Measurements from ENCODE around the gene PNMA5. TPM values are rescaled to one million over a fixed set of nuclear protein-coding genes. Genes with fewer than 3 reads are reported as not detected.
"Not testable (repeated sequence)": the region's sequence is repeated elsewhere in the genome, so short reads cannot be mapped to it uniquely, and the experiment has no call there.

The PNMA5 gene
- total RNA-seq (2012; rRNA removed) = not detected in 2 replicates

- Histone ChIP-seq H3K9ac (ENCODE audit: low read depth, low read length) (no peak within 1 kb of the TSS), H3K4me1 (ENCODE audit: control insufficient read depth, insufficient read depth, low read length) (no peaks in the 10 kb centered on the region), H3K36me3 (ENCODE audit: insufficient read depth, low read length) (no peaks in the 10 kb centered on the region), H3K9me3 (replicated peaks; ENCODE audit: low read length) (peaks cover 2% of the 10 kb centered on the region), H3K4me3 (ENCODE audit: low read length) (no peak within 1 kb of the TSS), H3K27me3 (ENCODE audit: control insufficient read depth, insufficient read depth, low read length) (no peaks in the 10 kb centered on the region), H3K4me2 (ENCODE audit: low read length) (no peak within 1 kb of the TSS)
Measured at GRCh38 chrX:152993933-152994332, at the start of gene PNMA5. TSS of gene PNMA5 (minus strand) at chrX:152994116. CDS start at chrX:152991598, 2,518 bp downstream.

DNA sequence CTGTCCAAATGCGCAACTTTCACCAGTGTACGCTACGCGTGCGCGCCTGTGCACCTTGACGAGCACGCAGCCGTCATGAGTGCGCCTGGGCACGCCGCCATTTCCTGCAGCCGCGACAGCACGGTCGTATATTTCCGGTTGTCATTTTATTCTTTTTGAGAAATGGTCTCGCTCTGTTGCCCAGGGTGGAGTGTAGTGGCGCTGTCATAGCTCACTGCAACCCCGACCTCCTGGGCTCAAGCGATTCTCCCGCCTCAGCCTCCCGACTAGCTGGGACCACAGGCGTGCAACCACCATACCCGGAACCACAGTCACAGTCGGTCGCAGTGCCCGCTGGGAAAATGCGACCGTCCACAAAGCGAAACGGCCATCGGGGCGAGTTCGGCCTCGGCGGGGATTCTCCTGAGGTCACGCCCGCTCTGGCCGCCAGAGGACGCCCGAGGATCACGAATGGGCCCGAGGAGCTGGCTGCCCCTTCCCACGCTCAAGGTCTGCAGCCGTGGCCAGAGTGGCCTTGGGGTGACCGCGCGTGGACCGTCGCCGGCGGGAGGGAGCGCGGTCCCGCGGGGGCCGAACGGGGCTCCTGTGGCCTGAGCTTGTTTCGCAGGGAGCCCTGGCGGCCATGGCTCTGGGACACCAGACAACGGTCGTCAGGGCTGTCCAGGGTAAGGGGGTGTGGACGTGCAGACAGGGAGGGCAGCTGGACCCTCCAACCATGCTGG is 38.6 kb upstream of the PNMA5 start:
- peak overlapping the region; percentile 61 for H3K4me3 ChIP-seq (ENCODE audit: low read length)
- no peaks in the 10 kb centered on the region for H3K4me1 ChIP-seq (ENCODE audit: control insufficient read depth, insufficient read depth, low read length)
- H3K9me3 ChIP-seq (replicated peaks; ENCODE audit: low read length) = no peaks in the 10 kb centered on the region
- no peaks in the 10 kb centered on the region for H3K36me3 ChIP-seq (ENCODE audit: insufficient read depth, low read length)
- H3K27me3 ChIP-seq (ENCODE audit: control insufficient read depth, insufficient read depth, low read length) = peaks cover 10% of the 10 kb centered on the region
- peak overlapping the region; percentile 81 for H3K4me2 ChIP-seq (ENCODE audit: low read length)
- no peak overlapping the region for H3K9ac ChIP-seq (ENCODE audit: low read depth, low read length)

- Histone ChIP-seq H3K9me3 (replicated peaks; ENCODE audit: low read length) (no peaks in the 10 kb centered on the region), H3K9ac (ENCODE audit: low read depth, low read length) (no peak overlapping the region), H3K4me2 (ENCODE audit: low read length) (no peak overlapping the region), H3K36me3 (ENCODE audit: insufficient read depth, low read length) (no peaks in the 10 kb centered on the region), H3K4me3 (ENCODE audit: low read length) (no peak overlapping the region), H3K4me1 (ENCODE audit: control insufficient read depth, insufficient read depth, low read length) (no peaks in the 10 kb centered on the region), H3K27me3 (ENCODE audit: control insufficient read depth, insufficient read depth, low read length) (peaks cover 10% of the 10 kb centered on the region)
Measured at GRCh38 chrX:153030801-153031200, 36.9 kb upstream of the PNMA5 start.

- Histone ChIP-seq H3K36me3 (ENCODE audit: insufficient read depth, low read length) (no peaks in the 10 kb centered on the region), H3K4me1 (ENCODE audit: control insufficient read depth, insufficient read depth, low read length) (no peaks in the 10 kb centered on the region), H3K9ac (ENCODE audit: low read depth, low read length) (no peak overlapping the region), H3K27me3 (ENCODE audit: control insufficient read depth, insufficient read depth, low read length) (peaks cover 10% of the 10 kb centered on the region), H3K9me3 (replicated peaks; ENCODE audit: low read length) (no peaks in the 10 kb centered on the region), H3K4me2 (ENCODE audit: low read length) (no peak overlapping the region), H3K4me3 (ENCODE audit: low read length) (no peak overlapping the region)
Measured at GRCh38 chrX:153029875-153030274, 36.0 kb upstream of the PNMA5 start.

DNA sequence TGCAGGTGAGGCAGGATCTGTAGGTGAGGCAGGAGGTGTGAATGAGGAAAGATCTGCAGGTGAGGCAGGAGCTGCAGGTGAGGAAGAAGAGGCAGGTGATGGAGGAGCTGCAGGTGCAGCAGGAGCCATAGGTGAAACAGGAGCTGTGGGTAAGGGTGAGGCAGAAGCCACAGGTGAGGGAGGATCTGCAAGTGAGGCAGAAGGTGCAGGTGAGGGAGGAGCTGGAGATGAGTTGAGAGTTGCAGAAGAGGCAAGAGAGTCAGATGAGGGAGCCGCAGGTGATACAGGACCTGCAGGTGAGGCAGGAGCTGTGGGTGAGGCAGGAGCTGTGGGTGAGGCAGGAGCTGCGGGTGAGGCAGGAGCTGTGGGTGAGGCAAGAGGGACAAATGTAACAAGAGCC is 35.2 kb upstream of the PNMA5 start:
- H3K4me3 ChIP-seq (ENCODE audit: low read length) = no peak overlapping the region
- no peaks in the 10 kb centered on the region for H3K36me3 ChIP-seq (ENCODE audit: insufficient read depth, low read length)
- peaks cover 5% of the 10 kb centered on the region for H3K27me3 ChIP-seq (ENCODE audit: control insufficient read depth, insufficient read depth, low read length)
- no peak overlapping the region for H3K4me2 ChIP-seq (ENCODE audit: low read length)
- no peak overlapping the region for H3K9ac ChIP-seq (ENCODE audit: low read depth, low read length)
- no peaks in the 10 kb centered on the region for H3K9me3 ChIP-seq (replicated peaks; ENCODE audit: low read length)
- no peaks in the 10 kb centered on the region for H3K4me1 ChIP-seq (ENCODE audit: control insufficient read depth, insufficient read depth, low read length)

GRCh38 chrX:153028487-153028886 is 34.6 kb upstream of the PNMA5 start:
- H3K9ac ChIP-seq (ENCODE audit: low read depth, low read length); H3K4me3 ChIP-seq (ENCODE audit: low read length); H3K36me3 ChIP-seq (ENCODE audit: insufficient read depth, low read length); H3K9me3 ChIP-seq (replicated peaks; ENCODE audit: low read length); H3K27me3 ChIP-seq (ENCODE audit: control insufficient read depth, insufficient read depth, low read length); H3K4me2 ChIP-seq (ENCODE audit: low read length); H3K4me1 ChIP-seq (ENCODE audit: control insufficient read depth, insufficient read depth, low read length): not testable (repeated sequence)

DNA sequence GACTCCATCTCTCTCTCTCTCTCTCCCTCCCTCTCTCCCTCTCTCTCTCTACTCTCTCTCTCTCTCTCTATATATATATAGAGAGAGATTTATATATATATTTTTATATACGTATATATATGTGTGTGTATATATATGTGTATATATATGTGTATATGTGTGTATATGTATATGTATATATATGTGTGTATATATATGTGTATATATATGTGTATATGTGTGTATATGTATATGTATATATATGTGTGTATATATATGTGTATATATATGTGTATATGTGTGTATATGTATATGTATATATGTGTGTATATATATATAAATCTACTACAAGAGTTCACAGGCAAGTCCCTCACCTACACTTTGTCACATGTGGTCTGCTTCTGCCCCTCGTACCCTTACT is 32.6 kb upstream of the PNMA5 start:
- not testable (repeated sequence) for H3K9me3 ChIP-seq (replicated peaks; ENCODE audit: low read length); H3K4me3 ChIP-seq (ENCODE audit: low read length); H3K4me2 ChIP-seq (ENCODE audit: low read length); H3K36me3 ChIP-seq (ENCODE audit: insufficient read depth, low read length); H3K27me3 ChIP-seq (ENCODE audit: control insufficient read depth, insufficient read depth, low read length); H3K9ac ChIP-seq (ENCODE audit: low read depth, low read length); H3K4me1 ChIP-seq (ENCODE audit: control insufficient read depth, insufficient read depth, low read length)

GRCh38 chrX:153019166-153019565 is 25.2 kb upstream of the PNMA5 start:
- H3K36me3 ChIP-seq (ENCODE audit: insufficient read depth, low read length) = no peaks in the 10 kb centered on the region
- no peak overlapping the region for H3K4me2 ChIP-seq (ENCODE audit: low read length)
- H3K4me1 ChIP-seq (ENCODE audit: control insufficient read depth, insufficient read depth, low read length) = no peaks in the 10 kb centered on the region
- no peak overlapping the region for H3K9ac ChIP-seq (ENCODE audit: low read depth, low read length)
- H3K9me3 ChIP-seq (replicated peaks; ENCODE audit: low read length) = no peaks in the 10 kb centered on the region
- no peaks in the 10 kb centered on the region for H3K27me3 ChIP-seq (ENCODE audit: control insufficient read depth, insufficient read depth, low read length)
- H3K4me3 ChIP-seq (ENCODE audit: low read length) = no peak overlapping the region

DNA sequence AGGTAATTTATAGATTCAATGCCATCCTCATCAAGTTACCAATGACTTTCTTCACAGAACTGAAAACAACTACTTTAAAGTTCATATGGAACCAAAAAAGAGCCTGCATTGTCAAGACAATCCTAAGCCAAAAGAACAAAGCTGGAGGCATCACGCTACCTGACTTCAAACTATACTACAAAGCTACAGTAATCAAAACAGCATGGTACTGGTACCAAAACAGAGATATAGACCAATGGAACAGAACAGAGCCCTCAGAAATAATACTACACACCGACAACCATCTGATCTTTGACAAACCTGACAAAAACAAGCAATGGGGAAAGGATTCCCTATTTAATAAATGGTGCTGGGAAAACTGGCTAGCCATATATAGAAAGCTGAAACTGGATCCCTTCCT is 23.3 kb upstream of the PNMA5 start:
- not testable (repeated sequence) for H3K4me3 ChIP-seq (ENCODE audit: low read length); H3K4me2 ChIP-seq (ENCODE audit: low read length); H3K9me3 ChIP-seq (replicated peaks; ENCODE audit: low read length); H3K27me3 ChIP-seq (ENCODE audit: control insufficient read depth, insufficient read depth, low read length); H3K9ac ChIP-seq (ENCODE audit: low read depth, low read length); H3K36me3 ChIP-seq (ENCODE audit: insufficient read depth, low read length); H3K4me1 ChIP-seq (ENCODE audit: control insufficient read depth, insufficient read depth, low read length)

DNA sequence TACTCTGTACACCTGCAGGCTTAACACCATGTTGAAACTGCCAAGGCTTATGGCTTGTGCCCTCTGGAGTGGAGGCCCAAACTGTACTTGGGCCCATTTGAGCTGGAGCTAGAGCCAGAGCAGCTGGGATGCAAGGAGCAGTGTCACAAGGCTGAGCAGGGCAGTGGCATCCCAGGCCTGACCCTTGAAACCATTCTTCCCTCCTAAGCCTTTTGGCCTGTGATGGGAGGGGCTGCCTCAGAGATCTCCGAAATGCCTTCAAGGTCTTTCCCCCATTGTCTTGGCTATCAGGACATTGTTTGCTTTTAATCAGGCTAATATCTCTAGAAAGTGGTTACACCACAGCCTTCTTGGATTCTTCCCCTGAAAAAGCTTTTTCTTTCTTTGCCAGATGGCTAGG is 10.9 kb upstream of the PNMA5 start:
- no peak overlapping the region for H3K4me3 ChIP-seq (ENCODE audit: low read length)
- H3K4me1 ChIP-seq (ENCODE audit: control insufficient read depth, insufficient read depth, low read length) = no peaks in the 10 kb centered on the region
- H3K9ac ChIP-seq (ENCODE audit: low read depth, low read length) = no peak overlapping the region
- H3K27me3 ChIP-seq (ENCODE audit: control insufficient read depth, insufficient read depth, low read length) = peaks cover 16% of the 10 kb centered on the region
- H3K36me3 ChIP-seq (ENCODE audit: insufficient read depth, low read length) = no peaks in the 10 kb centered on the region
- H3K4me2 ChIP-seq (ENCODE audit: low read length) = no peak overlapping the region
- H3K9me3 ChIP-seq (replicated peaks; ENCODE audit: low read length) = no peaks in the 10 kb centered on the region

GRCh38 chrX:153003981-153004380 is 10.1 kb upstream of the PNMA5 start:
- H3K4me3 ChIP-seq (ENCODE audit: low read length) = no peak overlapping the region
- no peak overlapping the region for H3K4me2 ChIP-seq (ENCODE audit: low read length)
- H3K9ac ChIP-seq (ENCODE audit: low read depth, low read length) = no peak overlapping the region
- no peaks in the 10 kb centered on the region for H3K9me3 ChIP-seq (replicated peaks; ENCODE audit: low read length)
- H3K27me3 ChIP-seq (ENCODE audit: control insufficient read depth, insufficient read depth, low read length) = peaks cover 12% of the 10 kb centered on the region
- no peaks in the 10 kb centered on the region for H3K4me1 ChIP-seq (ENCODE audit: control insufficient read depth, insufficient read depth, low read length)
- no peaks in the 10 kb centered on the region for H3K36me3 ChIP-seq (ENCODE audit: insufficient read depth, low read length)

DNA sequence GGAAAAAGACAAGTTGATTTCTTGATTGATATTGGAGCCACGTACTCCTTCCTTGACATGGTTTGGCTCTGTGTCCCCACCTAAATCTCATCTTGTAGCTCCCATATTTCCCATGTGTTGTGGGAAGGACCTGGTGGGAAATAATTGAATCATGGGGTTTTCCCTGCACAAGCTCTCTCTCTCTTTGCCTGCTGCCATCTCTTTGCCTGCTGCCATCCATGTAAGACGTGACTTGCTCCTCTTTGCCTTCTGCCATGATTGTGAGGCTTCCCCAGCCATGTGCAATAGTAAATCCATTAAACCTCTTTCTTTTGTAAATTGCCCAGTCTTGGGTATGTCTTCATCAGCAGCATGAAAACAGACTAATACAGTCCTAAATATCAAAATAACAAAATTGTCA is 8.3 kb upstream of the PNMA5 start:
- H3K9ac ChIP-seq (ENCODE audit: low read depth, low read length); H3K4me1 ChIP-seq (ENCODE audit: control insufficient read depth, insufficient read depth, low read length); H3K4me2 ChIP-seq (ENCODE audit: low read length); H3K27me3 ChIP-seq (ENCODE audit: control insufficient read depth, insufficient read depth, low read length); H3K4me3 ChIP-seq (ENCODE audit: low read length); H3K36me3 ChIP-seq (ENCODE audit: insufficient read depth, low read length); H3K9me3 ChIP-seq (replicated peaks; ENCODE audit: low read length): not testable (repeated sequence)

Data from skeletal muscle satellite cell (primary cell).